Measurements from ENCODE around the gene CTSC.

CTSC gene

DNA sequence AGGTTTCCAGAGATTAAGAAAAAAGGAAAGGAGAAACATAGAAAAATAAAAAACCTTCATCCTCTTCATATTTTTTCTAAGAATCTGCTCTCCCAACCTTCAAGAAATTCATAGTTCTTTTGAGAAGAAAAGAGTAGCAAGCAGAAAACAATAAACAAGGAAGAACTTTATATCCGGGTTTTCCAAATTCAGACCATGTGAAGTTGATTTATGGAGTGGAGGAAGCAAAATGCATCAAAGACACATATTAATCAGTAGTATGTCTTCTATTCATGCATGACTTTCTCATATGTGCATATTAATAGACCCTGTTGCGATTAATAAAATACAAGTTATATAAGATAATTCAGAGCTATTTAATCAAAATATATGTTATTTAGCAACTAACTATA, 20.5 kb upstream of the CTSC start:
- H3K4me3 Mint-ChIP-seq = no peak overlapping the region
- H3K27ac Mint-ChIP-seq = no peak overlapping the region
- no peaks in the 10 kb centered on the region for H3K9me3 Mint-ChIP-seq
- no peaks in the 10 kb centered on the region for H3K27me3 Mint-ChIP-seq
- no peak for ATAC-seq
- no peak for DNase-seq
- H3K4me1 Mint-ChIP-seq = peaks cover 50% of the 10 kb centered on the region

DNA sequence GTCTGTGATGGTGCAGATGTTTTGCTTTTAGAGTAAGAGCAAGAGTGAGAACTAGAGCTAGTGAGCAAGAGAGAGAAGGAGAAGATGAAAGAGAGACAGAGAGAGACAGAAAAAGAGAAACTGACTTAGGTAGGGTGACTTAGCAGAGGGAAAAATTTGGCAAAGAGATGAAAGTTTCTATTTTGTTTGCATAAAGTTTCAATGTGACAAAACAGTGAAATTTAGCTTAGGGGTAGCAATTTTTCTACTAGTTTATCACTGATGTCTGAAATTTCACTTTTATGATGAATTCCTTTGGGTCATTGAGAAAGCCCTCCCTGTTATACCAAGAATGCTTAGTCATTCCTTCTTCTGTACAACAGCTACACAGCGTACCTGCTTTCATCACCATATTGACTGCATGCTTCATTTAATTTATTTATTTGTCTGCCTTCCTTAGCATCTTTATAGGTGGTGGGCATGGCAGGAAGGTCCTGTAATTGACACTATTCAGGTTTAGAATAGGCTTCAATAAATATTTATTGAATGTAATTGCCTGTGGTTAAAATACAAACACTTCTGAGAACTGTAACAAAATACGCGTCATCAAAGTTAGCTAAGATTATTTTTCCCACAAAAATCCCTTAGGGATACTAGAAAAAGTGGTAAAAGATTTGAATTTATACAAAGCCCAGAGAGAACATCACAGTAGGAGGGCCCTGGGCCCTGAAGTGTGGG, 19.9 kb upstream of the CTSC start:
- H3K4me1 Mint-ChIP-seq = peaks cover 50% of the 10 kb centered on the region
- H3K27me3 Mint-ChIP-seq = no peaks in the 10 kb centered on the region
- H3K27ac Mint-ChIP-seq = peak overlapping the region in 1 of 2 donors; percentile 37
- H3K4me3 Mint-ChIP-seq = peak overlapping the region; percentile 5 to 10
- ATAC-seq (peak; percentile 74), DNase-seq (no peak)
- H3K9me3 Mint-ChIP-seq = no peaks in the 10 kb centered on the region

DNA sequence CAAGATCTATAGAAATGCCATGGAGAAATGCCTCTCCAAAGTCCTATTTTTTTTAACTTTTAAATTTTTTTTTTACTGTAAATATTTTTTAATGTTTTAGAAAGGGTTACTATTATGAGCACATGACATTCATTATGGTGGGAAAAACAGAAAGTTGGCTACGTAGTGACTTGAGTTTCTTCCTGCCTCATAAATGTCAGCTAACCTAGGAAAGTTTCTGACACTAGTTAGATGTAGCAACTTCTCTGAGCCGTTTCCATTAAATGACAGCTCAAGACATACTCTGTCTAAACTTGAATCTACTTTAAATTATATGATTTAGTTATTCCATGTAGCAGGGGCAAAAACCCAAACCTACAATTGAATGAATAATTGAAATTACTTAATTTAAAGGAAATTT, 18.4 kb upstream of the CTSC start:
- Mint-ChIP-seq H3K4me3 (no peak overlapping the region), H3K9me3 (no peaks in the 10 kb centered on the region), H3K27ac (no peak overlapping the region), H3K4me1 (peaks cover 50% of the 10 kb centered on the region), H3K27me3 (no peaks in the 10 kb centered on the region)
- DNase-seq (no peak), ATAC-seq (no peak)

DNA sequence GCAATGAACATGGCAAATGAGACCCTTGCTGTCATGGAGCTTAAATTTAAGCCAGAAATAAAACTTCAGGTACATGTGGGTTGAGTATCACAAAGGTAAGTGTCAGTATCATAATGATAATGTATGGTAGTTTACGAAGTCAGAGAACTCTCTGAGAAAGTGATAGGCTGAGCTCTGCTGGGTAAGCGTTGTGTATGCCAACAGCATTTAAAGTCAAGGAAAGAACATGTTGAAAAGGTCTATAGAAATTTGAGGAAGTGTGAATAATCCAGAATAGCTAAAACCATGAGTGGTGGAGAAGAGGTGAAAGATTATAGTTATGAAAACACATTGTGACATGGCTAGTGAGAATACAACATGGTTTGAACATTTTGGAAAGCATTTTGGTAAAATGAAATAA, 17.4 kb upstream of the CTSC start:
- Mint-ChIP-seq H3K4me3 (no peak overlapping the region), H3K4me1 (peaks cover 42% of the 10 kb centered on the region), H3K9me3 (no peaks in the 10 kb centered on the region), H3K27ac (no peak overlapping the region), H3K27me3 (no peaks in the 10 kb centered on the region)
- DNase-seq = no peak
- peak; percentile 43 for ATAC-seq

DNA sequence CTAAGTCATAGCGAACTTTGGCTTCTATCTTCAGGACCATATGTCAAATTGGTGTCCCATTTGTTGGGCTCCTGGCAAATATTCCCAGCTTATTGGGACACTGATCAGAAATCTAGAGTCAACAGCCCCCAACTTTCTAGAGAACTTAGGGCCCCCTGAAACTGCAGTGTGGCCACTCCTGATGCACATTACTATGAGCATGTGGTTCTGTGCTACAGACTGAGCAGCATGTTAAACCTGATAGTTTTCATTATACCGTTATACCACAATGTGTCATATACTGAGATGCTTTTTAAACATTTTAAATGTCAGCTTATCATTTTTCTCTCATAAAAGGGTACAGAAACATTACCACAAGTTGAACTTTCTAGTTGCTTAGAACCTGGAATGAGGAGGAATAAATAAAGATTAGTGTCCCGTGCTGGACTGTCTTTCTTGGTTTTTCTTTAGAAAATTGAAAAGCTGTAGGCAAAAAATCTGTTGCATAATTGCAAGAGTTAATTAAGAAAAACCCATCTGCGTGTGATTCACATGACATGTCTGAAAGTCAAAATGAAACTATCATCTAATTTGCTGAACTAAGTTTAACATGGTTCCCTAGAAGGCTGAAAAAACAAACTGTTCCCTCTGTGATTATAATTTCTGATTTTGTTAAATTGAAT, 16.4 kb upstream of the CTSC start:
- Mint-ChIP-seq H3K9me3 (no peaks in the 10 kb centered on the region), H3K27me3 (no peaks in the 10 kb centered on the region), H3K27ac (no peak overlapping the region), H3K4me1 (peaks cover 34% of the 10 kb centered on the region), H3K4me3 (peak overlapping the region in 1 of 2 donors; percentile 25)
- no peak for DNase-seq
- peak; percentile 89 for ATAC-seq

DNA sequence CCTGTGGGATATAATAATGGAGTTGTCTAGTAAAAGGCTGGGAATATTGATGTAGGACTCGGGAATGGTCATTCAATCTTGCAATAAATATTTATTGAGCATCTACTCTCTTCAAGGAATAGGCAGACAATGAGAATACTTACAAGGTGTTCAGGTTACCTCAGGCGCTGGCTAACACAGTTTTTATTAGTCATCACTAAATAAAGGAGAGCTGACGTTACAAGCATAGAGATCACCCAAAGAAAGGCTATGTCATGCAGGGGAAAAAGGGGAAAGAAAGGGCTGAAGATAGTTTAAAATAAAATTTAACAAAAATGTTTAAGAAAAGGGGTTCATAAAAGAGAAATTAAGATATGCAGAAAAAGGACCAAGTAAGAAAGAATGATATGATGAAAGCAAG, 15.8 kb upstream of the CTSC start:
- Mint-ChIP-seq H3K4me3 (no peak overlapping the region), H3K27ac (peak overlapping the region in 1 of 2 donors; percentile 89), H3K27me3 (no peaks in the 10 kb centered on the region), H3K9me3 (no peaks in the 10 kb centered on the region), H3K4me1 (peaks cover 34% of the 10 kb centered on the region)
- DNase-seq (no peak), ATAC-seq (no peak)

DNA sequence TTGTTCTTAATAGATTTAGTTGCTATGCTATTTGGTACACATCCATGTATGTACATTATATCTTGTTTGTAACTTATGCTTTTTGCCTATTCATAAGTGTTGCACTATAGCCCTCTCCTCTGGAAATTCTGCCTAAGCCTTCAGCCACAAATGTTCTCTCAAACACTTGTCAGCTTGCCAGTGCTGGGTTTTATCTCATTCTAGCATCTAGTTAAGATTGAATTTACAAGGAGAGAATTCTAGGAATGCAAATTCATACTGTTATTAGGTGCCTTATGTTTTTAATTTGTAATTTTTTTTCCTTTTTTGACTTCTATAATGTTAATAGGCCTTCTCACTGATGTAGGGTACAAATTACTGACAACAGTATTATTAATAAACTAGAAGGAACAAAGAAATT, 14.6 kb upstream of the CTSC start:
- no peak for DNase-seq

DNA sequence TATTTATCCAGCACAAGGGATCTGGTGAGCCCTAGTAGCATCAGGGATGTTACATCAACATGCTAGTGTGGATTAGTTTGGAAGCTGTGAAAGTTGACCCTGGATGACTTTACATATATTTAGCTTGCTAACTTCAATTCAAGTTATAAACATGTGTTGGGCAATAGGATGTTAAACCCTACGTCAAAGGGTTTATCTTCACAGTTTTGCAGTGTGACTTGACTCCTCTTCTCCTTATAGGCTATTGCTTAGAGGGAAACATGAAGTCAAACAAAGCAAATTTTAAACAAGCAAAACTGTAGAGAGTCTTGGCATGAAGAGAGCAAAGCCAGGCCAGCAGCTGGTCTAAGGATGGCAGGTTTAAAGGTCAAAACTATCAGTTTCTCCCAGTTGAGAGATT, 11.3 kb upstream of the CTSC start:
- H3K4me3 Mint-ChIP-seq = no peak overlapping the region
- DNase-seq = no peak
- H3K4me1 Mint-ChIP-seq = peaks cover 33% of the 10 kb centered on the region
- no peak for ATAC-seq
- H3K27me3 Mint-ChIP-seq = no peaks in the 10 kb centered on the region
- no peak overlapping the region for H3K27ac Mint-ChIP-seq
- no peaks in the 10 kb centered on the region for H3K9me3 Mint-ChIP-seq

More for the DNA sequence above, 14.6 kb upstream of the CTSC start:
- Mint-ChIP-seq H3K4me3 (no peak overlapping the region), H3K4me1 (peaks cover 23% of the 10 kb centered on the region), H3K27ac (no peak overlapping the region), H3K9me3 (no peaks in the 10 kb centered on the region), H3K27me3 (no peaks in the 10 kb centered on the region)
- ATAC-seq = no peak

DNA sequence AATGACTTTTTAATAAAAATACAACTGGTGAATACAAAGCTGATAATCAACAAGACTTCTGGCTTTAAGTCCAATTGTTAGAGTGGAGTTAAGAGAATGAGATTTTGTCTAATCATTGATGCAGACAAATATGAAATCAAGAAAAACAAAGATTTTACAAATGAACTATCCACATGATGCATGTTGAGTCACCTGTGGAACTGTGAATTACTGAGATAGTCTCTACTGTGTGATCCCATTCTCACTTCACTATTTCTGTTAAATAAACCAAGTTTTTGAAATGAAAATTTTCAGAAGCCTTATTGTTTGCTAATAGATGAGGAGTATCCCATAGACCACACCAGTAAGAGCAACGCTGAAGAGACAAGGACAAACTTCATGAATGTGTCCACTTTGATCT, 8.4 kb upstream of the CTSC start:
- no peaks in the 10 kb centered on the region for H3K9me3 Mint-ChIP-seq
- ATAC-seq = no peak
- DNase-seq = no peak
- H3K4me1 Mint-ChIP-seq = peaks cover 34% of the 10 kb centered on the region
- no peak overlapping the region for H3K4me3 Mint-ChIP-seq
- H3K27ac Mint-ChIP-seq = no peak overlapping the region
- H3K27me3 Mint-ChIP-seq = no peaks in the 10 kb centered on the region

DNA sequence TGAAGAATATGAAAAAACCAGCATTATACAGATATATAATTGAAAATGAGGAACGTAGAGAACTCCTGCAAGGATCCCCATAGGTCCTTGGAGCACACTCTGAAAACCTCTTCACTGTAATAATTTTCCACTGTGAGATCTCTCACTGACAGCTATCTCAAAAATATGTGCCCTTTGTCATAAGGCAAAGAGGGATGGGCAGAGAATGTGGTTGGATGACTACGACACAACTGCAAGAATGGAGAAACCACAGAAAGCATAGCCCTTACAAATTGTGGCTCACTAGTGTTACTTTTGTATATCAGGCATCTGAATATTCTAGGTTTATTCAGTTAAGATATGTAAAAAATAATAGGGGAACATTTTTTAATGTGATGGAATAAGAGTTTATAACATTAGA, 7.9 kb upstream of the CTSC start:
- no peaks in the 10 kb centered on the region for H3K9me3 Mint-ChIP-seq
- H3K4me3 Mint-ChIP-seq = no peak overlapping the region
- peaks cover 37% of the 10 kb centered on the region for H3K4me1 Mint-ChIP-seq
- no peaks in the 10 kb centered on the region for H3K27me3 Mint-ChIP-seq
- ATAC-seq (peak; percentile 91), DNase-seq (peak in 1 of 2 donors; percentile 21)
- H3K27ac Mint-ChIP-seq = peak overlapping the region in 1 of 2 donors; percentile 76

DNA sequence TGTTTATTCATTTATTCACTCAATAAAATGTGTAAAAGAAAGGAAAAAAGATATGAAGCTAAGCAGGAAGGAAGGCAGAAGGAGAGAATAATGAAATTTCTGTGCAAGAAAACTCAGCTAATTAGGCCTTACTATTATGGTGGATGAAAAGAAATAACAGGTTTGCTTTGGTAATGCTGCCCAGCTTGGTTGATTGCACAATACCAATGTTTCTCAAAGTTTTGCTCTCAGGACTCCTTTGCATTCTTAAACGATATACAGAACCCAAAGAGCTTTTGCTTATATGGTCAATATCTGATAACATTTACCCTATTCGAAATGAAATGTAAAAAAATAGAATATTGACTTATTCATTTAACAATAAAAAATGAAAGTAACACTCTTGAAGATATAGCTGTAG, 7.3 kb upstream of the CTSC start:
- ATAC-seq (no peak), DNase-seq (no peak)
- Mint-ChIP-seq H3K4me1 (peaks cover 42% of the 10 kb centered on the region), H3K27me3 (no peaks in the 10 kb centered on the region), H3K9me3 (no peaks in the 10 kb centered on the region), H3K4me3 (no peak overlapping the region), H3K27ac (no peak overlapping the region)

DNA sequence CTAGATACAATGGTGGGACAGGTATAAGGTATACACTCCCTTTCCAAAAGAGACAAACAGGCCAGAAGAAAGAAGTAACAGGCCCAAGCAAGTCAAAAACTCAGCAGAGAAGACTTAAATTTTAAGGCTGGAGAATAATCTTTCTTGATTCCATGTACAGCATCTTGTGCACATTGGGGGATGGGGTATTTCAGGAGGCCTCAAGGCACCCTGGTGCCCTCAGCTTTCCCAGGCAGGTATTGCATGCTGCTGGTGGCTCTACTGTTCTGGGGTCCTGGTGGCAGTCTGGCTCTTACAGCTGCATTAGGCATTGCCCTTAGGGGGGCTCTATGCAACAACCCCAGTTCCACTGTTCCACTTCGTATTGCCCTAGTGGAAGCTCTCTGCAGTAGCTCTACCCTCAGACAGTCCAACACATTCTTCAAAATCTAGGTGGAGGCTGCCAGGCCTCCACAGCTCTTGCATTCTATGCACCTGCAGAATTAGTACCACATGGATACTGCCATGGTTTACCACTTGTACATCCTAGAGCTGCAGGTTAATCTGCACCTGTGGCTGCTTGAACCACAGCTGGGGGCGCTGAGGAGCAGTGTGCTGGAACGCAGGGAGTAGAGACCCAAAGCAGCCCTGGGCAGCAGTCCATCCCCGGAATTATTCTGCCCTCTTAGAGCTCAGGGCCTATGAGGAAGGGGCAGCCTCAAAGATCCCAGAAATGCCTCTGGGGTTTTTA, 4.2 kb upstream of the CTSC start:
- Mint-ChIP-seq H3K27ac (peak overlapping the region in 1 of 2 donors; percentile 48), H3K9me3 (no peaks in the 10 kb centered on the region), H3K4me3 (no peak overlapping the region), H3K27me3 (no peaks in the 10 kb centered on the region), H3K4me1 (peaks cover 56% of the 10 kb centered on the region)
- DNase-seq (no peak), ATAC-seq (no peak)

DNA sequence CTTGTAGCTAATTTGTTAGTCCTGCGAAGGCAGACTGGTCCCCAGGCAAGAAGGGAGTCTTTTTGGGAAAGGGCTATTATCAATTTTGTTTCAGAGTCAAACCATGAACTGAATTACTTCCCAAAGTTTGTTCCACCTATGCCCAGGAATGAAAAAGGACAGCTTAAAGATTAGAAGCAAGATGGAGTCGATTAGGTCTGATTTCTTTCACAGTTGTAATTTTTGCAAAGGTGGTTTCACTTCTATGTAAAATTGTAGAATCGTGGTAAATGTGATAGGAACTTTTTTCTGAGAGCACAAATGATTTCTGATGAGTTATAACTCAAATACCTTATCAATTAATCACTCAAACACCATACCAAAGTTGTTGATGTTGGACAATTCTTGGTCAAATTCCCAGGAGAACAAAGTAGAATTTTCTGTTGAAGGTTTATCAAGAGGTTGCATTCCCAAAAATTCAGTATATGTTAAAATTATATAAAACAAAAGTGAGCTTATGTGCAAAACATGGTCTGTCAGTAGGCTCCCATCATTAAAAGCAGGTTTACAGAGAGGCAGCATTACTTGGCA, 2.9 kb upstream of the CTSC start:
- H3K4me3 Mint-ChIP-seq = no peak overlapping the region
- H3K27me3 Mint-ChIP-seq = no peaks in the 10 kb centered on the region
- H3K27ac Mint-ChIP-seq = no peak overlapping the region
- peaks cover 54% of the 10 kb centered on the region for H3K4me1 Mint-ChIP-seq
- H3K9me3 Mint-ChIP-seq = no peaks in the 10 kb centered on the region
- no peak for DNase-seq
- ATAC-seq = no peak

DNA sequence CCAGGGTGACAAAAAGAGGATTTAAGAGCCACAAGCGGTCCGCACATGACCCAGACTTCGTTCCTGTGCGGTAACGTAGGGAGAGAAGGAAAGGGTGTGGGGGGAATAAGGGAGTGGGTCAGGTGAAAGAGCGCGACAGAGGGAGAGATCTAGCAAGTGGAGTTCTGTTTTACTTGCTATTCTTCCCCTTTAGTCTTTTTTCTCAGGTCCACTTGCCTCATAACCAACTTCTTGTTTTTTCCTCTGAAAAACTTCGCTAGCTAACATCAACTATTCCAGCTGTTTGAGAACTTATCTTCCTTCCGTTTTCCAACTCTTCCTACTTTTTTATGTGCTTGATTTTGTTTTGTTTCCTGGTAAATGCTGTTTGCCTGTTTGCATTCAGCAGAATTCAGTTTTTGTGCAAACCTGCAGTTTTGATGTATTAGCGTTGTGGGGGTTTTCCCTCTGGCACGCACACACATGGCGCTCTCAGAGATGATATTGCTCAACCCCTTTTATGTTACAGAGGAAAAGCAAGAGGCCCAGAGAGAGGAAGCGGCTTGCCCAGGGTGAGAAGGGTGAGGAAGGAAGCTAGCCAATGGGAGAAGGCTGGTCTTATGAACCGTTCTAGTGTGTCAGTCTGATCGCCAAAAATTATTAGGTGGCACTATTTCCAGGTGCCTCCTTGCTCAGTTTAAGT, 592 bp upstream of the CTSC start:
- peak; percentile 80 for ATAC-seq
- Mint-ChIP-seq H3K4me3 (peak overlapping the region; percentile 99), H3K4me1 (peaks cover 53% of the 10 kb centered on the region), H3K9me3 (no peaks in the 10 kb centered on the region), H3K27ac (peak overlapping the region; percentile 75 to 100), H3K27me3 (no peaks in the 10 kb centered on the region)
- DNase-seq = peak; percentile 36 to 70

DNA sequence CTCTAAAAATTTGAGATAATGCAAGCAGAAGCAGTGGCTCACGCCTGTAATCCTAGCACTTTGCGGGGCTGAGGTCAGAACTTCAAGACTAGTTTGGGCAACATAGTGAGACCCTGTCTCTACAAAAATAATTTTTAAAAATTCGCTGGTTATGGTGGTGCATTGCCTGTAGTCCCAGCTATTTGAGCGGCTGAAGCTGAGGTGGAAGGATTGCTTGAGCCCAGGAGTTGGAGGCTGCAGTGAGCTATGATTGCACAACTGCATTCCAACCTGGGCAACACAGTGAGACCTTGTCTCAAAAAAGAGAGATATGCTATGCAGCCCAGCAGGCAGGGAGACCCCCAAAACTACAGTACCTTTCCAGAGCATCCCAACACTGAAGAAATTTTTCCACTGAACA, 2.3 kb downstream of the CTSC start:
- Mint-ChIP-seq H3K9me3 (no peaks in the 10 kb centered on the region), H3K4me1 (peaks cover 57% of the 10 kb centered on the region), H3K27me3 (no peaks in the 10 kb centered on the region), H3K4me3 (peak overlapping the region; percentile 77 to 99), H3K27ac (peak overlapping the region in 1 of 2 donors; percentile 15)
- ATAC-seq (no peak), DNase-seq (no peak)

Data from stimulated activated naive CD8-positive, alpha-beta T cell treated with anti-CD3 and anti-CD28 coated beads, Interleukin-15, amount 100 ng/mL, for 72 hours (primary cell).